Skeletal muscle tissue (tissue), 1 donor: ENCODE results near the gene ATP5MK. TPM values are rescaled to one million over a fixed set of nuclear protein-coding genes. Genes with fewer than 3 reads are reported as not detected.

Source experiments
- total RNA-seq: library from RNA; depleted of rRNA; stranded (reverse); fragments of >200 nt; gene quantifications from one replicate; pipeline ENCODE4 v1.2.3, GENCODE V29; 2014

The ATP5MK gene
- total RNA-seq, 1 donor from 2014 or later = 292 TPM

Other genes starting within 250 kb of the ATP5MK start
- gene NT5C2, start 203.2 kb downstream of the ATP5MK start, total RNA-seq = 158 TPM
- not detected for gene RPEL1, start 150.6 kb downstream of the ATP5MK start, total RNA-seq
- gene INA, start 119.3 kb downstream of the ATP5MK start, total RNA-seq = not detected
- 9.4 TPM for gene PCGF6, start 45.3 kb downstream of the ATP5MK start, total RNA-seq
- 3.7 TPM for gene TAF5, start 28.5 kb downstream of the ATP5MK start, total RNA-seq
- 24.5 TPM for gene PDCD11, start 151 bp upstream of the ATP5MK start, total RNA-seq
- 4.7 TPM for gene CALHM2, start 55.9 kb upstream of the ATP5MK start, total RNA-seq
- gene CALHM1, start 62.4 kb upstream of the ATP5MK start, total RNA-seq = not detected
- not detected for gene CALHM3, start 82.8 kb upstream of the ATP5MK start, total RNA-seq
- 12.0 TPM for gene NEURL1, start 97.2 kb upstream of the ATP5MK start, total RNA-seq